ENCODE measurements around the gene HAUS3. TPM values are rescaled to one million over a fixed set of nuclear protein-coding genes. Genes with fewer than 3 reads are reported as not detected.

Gene HAUS3
- total and polyA plus RNA-seq, 10 of the 15 experiments (the other 5 are each of a cell fraction or from before 2014, with no cell fraction given), result 4.2 to 23.9 (median 12.3) TPM

DNA sequence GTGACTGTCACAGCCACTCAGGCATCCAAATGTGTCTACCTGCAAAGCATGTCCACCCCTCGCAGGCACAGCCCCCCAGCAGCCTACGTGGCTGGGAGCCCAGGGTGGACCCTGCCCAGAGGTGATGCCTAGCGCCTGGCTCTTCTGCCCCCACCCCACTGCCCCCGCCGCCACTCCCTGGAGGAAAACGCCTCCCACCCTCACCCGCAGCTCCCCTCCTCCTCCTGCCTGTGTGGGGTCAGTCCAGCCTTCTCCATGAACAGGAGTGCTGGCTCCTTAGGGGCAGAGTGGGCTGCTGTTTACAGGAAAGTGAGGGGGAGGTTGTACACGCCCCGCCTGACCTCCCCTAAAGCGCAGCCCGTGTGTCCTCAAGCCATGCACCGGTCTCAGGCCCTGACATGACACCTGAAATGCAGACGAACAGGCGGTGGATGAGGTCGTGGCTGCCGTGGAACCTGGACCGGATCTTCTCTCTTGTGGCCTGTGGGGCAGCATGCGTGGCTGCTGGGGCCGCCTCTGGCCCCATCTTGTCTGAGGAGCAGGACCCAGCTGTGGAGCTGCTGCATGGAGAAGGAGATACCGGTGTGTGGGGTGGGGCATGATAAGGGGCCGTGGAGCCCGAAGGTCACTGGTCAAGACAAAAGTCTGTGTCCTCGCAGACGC is 31.9 kb upstream of the HAUS3 start (continued):
- no peak for TF ChIP-seq SMAD1 (IDR thresholded peaks at IDR 0.05; ENCODE audit: low read depth, partially characterized antibody)

GRCh38 chr4:2273221-2273620 is 31.3 kb upstream of the HAUS3 start:
- in situ Hi-C loops (cut with MboI), result no loop called here
- no peak overlapping the region for H3K9ac ChIP-seq (ENCODE audit: control insufficient read depth, insufficient read depth, low read length)

More at GRCh38 chr4:2273221-2273620, 31.3 kb upstream of the HAUS3 start:
- Histone ChIP-seq H3K4me2 (ENCODE audit: control insufficient read depth, insufficient read depth) (no peak overlapping the region), H4K20me1 (ENCODE audit: control insufficient read depth, insufficient read depth) (no peaks in the 10 kb centered on the region), H3K9me3 (replicated peaks; ENCODE audit: control insufficient read depth, insufficient read depth, low read length) (no peaks in the 10 kb centered on the region), H3K27ac (ENCODE audit: control insufficient read depth, insufficient read depth) (no peak overlapping the region), H3K79me2 (ENCODE audit: control insufficient read depth, insufficient read depth, low read length) (no peaks in the 10 kb centered on the region), H3K4me1 (ENCODE audit: control insufficient read depth, insufficient read depth, low read length) (no peaks in the 10 kb centered on the region), H3K4me3 (no peak overlapping the region), H3K36me3 (ENCODE audit: control insufficient read depth in 2 of 2, insufficient read depth in 2 of 2, low read length in 1 of 2) (no peaks in the 10 kb centered on the region), H3K27me3 (replicated peaks in 1 of 2; ENCODE audit: control insufficient read depth in 2 of 2, insufficient read depth in 2 of 2, low read length in 1 of 2) (no peaks in the 10 kb centered on the region), H2AFZ (ENCODE audit: control insufficient read depth, low read depth, low read length) (no peak overlapping the region)
- BruUV-seq (replicated peaks), result no TSS peak
- DNase-seq (ENCODE audit: low read depth, low spot score) (no peak), FAIRE-seq (no peak), ATAC-seq (no peak)
- no peak for TF ChIP-seq IRF4 (IDR thresholded peaks at IDR 0.05; ENCODE audit: low read depth, low read length)
- TF ChIP-seq ZBTB40 (IDR thresholded peaks at IDR 0.05; ENCODE audit: borderline replicate concordance), result no peak
- no peak for TF ChIP-seq MYB (IDR thresholded peaks at IDR 0.05; ENCODE audit: borderline replicate concordance, low read depth, low read length)
- no peak for TF ChIP-seq JUNB (IDR thresholded peaks at IDR 0.05)
- TF ChIP-seq ZNF217 (IDR thresholded peaks at IDR 0.05), result no peak
- TF ChIP-seq ASH2L (IDR thresholded peaks at IDR 0.05; ENCODE audit: borderline replicate concordance, low read depth), result no peak
- no peak for TF ChIP-seq SUPT20H (IDR thresholded peaks at IDR 0.05; ENCODE audit: borderline replicate concordance, control insufficient read depth, low read depth, low read length)
- no peak for TF ChIP-seq E2F8 (IDR thresholded peaks at IDR 0.05; ENCODE audit: low read depth, partially characterized antibody)
- no peak for TF ChIP-seq NFXL1 (IDR thresholded peaks at IDR 0.05; ENCODE audit: borderline replicate concordance)
- ChIA-PET SMC1A (ENCODE audit: uncharacterized antibody, unreplicated experiment) (no interaction called here), RAD21 (ENCODE audit: unreplicated experiment) (no interaction called here), POLR2A (no interaction called here), CTCF (no interaction called here)
- intact Hi-C loops (cut with micrococcal nuclease; ENCODE audit: unreplicated experiment), result no loop called here
- 12% methylated on average over 10 of the region's 15 CpGs for WGBS (ENCODE audit: insufficient coverage, insufficient replicate concordance, low lambda C conversion rate, missing lambda C conversion rate)

All from GM12878 (cell line).